SK-N-SH treated with all-trans-retinoic acid at 6 μM for 48 hours (cell line): ENCODE data around the gene TRPV4.

Experiments used
- ARNTL ChIP-seq: fragments of 450-650 bp; formaldehyde crosslinking; IDR thresholded peaks from 2 replicates; pipeline ENCODE4 v1.5.0; 2020; ENCODE audit warnings: low read depth, mild to moderate bottlenecking, moderate library complexity, borderline replicate concordance
- CREB5 ChIP-seq: fragments of 250-450 bp; sonication (Bioruptor Pico); IDR thresholded peaks from 2 replicates; pipeline ENCODE4 v1.5.1; 2020; ENCODE audit warnings: low read depth, mild to moderate bottlenecking, moderate library complexity
- CSRNP3 ChIP-seq: fragments of 250-450 bp; sonication (Bioruptor Pico); IDR thresholded peaks from 2 replicates; pipeline ENCODE4 v1.5.1; 2021; ENCODE audit warnings: mild to moderate bottlenecking, moderate library complexity
- ISL1 ChIP-seq: fragments of 250-450 bp; sonication (Bioruptor Pico); IDR thresholded peaks from 2 replicates; pipeline ENCODE4 v2.1.2; 2022; ENCODE audit warnings: mild to moderate bottlenecking, moderate library complexity
- POU6F1 ChIP-seq: fragments of 250-450 bp; sonication (Bioruptor Pico); IDR thresholded peaks from 2 replicates; pipeline ENCODE4 v1.8.0; 2021; ENCODE audit warnings: low read depth, mild to moderate bottlenecking, moderate library complexity, borderline replicate concordance
- PPARA ChIP-seq: fragments of 250-450 bp; sonication (Bioruptor Pico); IDR thresholded peaks from 2 replicates; pipeline ENCODE4 v1.5.0; 2020; ENCODE audit warnings: mild to moderate bottlenecking, borderline replicate concordance
- RARB ChIP-seq: fragments of 250-450 bp; sonication (Bioruptor Pico); IDR thresholded peaks from 2 replicates; pipeline ENCODE4 v1.8.0; 2021; ENCODE audit warnings: mild to moderate bottlenecking, moderate library complexity
- SNAI2 ChIP-seq: fragments of 250-450 bp; sonication (Bioruptor Pico); IDR thresholded peaks from 2 replicates; pipeline ENCODE4 v1.5.0; 2020; ENCODE audit warnings: mild to moderate bottlenecking, moderate library complexity
- TSHZ2 ChIP-seq: fragments of 250-450 bp; sonication (Bioruptor Pico); IDR thresholded peaks from 2 replicates; pipeline ENCODE4 v1.5.0; 2020; ENCODE audit warnings: mild to moderate bottlenecking, moderate library complexity
- ZFP3 ChIP-seq: fragments of 250-450 bp; sonication (Bioruptor Pico); IDR thresholded peaks from 2 replicates; pipeline ENCODE4 v1.5.0; 2020; ENCODE audit warnings: mild to moderate bottlenecking, moderate library complexity
- ZFP30 ChIP-seq: fragments of 450-650 bp; formaldehyde crosslinking; IDR thresholded peaks from 2 replicates; pipeline ENCODE4 v1.5.0; 2022; ENCODE audit warnings: mild to moderate bottlenecking, moderate library complexity
- ZNF565 ChIP-seq: fragments of 450-650 bp; formaldehyde crosslinking; conservative IDR thresholded peaks from 2 replicates; pipeline ENCODE4 v1.5.0; 2020; ENCODE audit warnings: low read depth, mild to moderate bottlenecking, moderate library complexity
- ZNF70 ChIP-seq: fragments of 450-650 bp; formaldehyde crosslinking; IDR thresholded peaks from 2 replicates; pipeline ENCODE4 v1.5.0; 2020; ENCODE audit warnings: mild to moderate bottlenecking, moderate library complexity
- TF ChIP-seq, protein P1 (sequence below): fragments of 250-450 bp; sonication (Bioruptor Pico); IDR thresholded peaks from 2 replicates; pipeline ENCODE4 v1.8.0; 2020; ENCODE audit warnings: mild to moderate bottlenecking, moderate library complexity, borderline replicate concordance

GRCh38 chr12:109771746-109772621, 61.2 kb downstream of the TRPV4 start:
- TF ChIP-seq RARB (CRISPR knock-in tag) (no peak), TSHZ2 (no peak), ZNF70 (CRISPR knock-in tag) (no peak), ZFP3 (no peak), ZFP30 (CRISPR knock-in tag) (no peak), CSRNP3 (no peak), PPARA (no peak), ZNF565 (CRISPR knock-in tag) (no peak), SNAI2 (CRISPR knock-in tag) (no peak), ARNTL (no peak), POU6F1 (CRISPR knock-in tag) (no peak), CREB5 (CRISPR knock-in tag) (no peak), ISL1 (CRISPR knock-in tag) (no peak)
- TF ChIP-seq, protein P1, sequence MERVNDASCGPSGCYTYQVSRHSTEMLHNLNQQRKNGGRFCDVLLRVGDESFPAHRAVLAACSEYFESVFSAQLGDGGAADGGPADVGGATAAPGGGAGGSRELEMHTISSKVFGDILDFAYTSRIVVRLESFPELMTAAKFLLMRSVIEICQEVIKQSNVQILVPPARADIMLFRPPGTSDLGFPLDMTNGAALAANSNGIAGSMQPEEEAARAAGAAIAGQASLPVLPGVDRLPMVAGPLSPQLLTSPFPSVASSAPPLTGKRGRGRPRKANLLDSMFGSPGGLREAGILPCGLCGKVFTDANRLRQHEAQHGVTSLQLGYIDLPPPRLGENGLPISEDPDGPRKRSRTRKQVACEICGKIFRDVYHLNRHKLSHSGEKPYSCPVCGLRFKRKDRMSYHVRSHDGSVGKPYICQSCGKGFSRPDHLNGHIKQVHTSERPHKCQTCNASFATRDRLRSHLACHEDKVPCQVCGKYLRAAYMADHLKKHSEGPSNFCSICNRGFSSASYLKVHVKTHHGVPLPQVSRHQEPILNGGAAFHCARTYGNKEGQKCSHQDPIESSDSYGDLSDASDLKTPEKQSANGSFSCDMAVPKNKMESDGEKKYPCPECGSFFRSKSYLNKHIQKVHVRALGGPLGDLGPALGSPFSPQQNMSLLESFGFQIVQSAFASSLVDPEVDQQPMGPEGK: no peak
